A673 (cell line): ENCODE results near the gene SPATA1. TPM values are rescaled to one million over a fixed set of nuclear protein-coding genes. Genes with fewer than 3 reads are reported as not detected.
"Not testable (repeated sequence)": the region's sequence is repeated elsewhere in the genome, so short reads cannot be mapped to it uniquely, and the experiment has no call there.

Source experiments
- BruUV-seq: library from RNA; stranded (reverse); fragments of 400-500 nt; replicated peaks from 2 replicates; lab custom pipeline; 2021; lab: Mats Ljungman, UMichigan
- CTCF ChIA-PET: fragments of 300-600 bp; sonication (Branson Sonifier 250); formaldehyde crosslinking; loops from one replicate; lab custom pipeline; 2022; ENCODE audit warnings: antibody characterized with exemption; lab: Charles Lee
- POLR2A ChIA-PET: fragments of 300-600 bp; sonication (Branson Sonifier 250); formaldehyde crosslinking; loops from one replicate; lab custom pipeline; 2022; ENCODE audit warnings: antibody characterized with exemption; ENCODE audit not compliant: low non-redundant PET; lab: Charles Lee
- DNase-seq: peaks from one replicate; pipeline ENCODE4 v3.0.0-alpha.2; 2015; ENCODE audit warnings: low spot score
- H3K27ac ChIP-seq: fragments of 200-600 bp; sonication (generic); 2 replicates; pipeline ENCODE4 v1.5.1; 2016; ENCODE audit warnings: mixed run types, low read depth, mild to moderate bottlenecking, mixed read lengths, antibody characterized with exemption, low read length; ENCODE audit not compliant: poor library complexity, severe bottlenecking
- H3K27me3 ChIP-seq: fragments of 200-600 bp; sonication (generic); replicated peaks from 2 replicates; pipeline ENCODE4 v1.6.1; 2017; ENCODE audit warnings: mixed run types, low read depth, mild to moderate bottlenecking, mixed read lengths, antibody characterized with exemption, low read length; ENCODE audit not compliant: insufficient read depth, poor library complexity
- H3K36me3 ChIP-seq: fragments of 200-600 bp; sonication (generic); 2 replicates; pipeline ENCODE4 v1.6.1; 2016; ENCODE audit warnings: mixed run types, mild to moderate bottlenecking, mixed read lengths, antibody characterized with exemption, low read length; ENCODE audit not compliant: insufficient read depth, poor library complexity, severe bottlenecking
- H3K4me1 ChIP-seq: fragments of 200-600 bp; sonication (generic); 2 replicates; pipeline ENCODE4 v1.6.1; 2017; ENCODE audit warnings: mixed run types, mild to moderate bottlenecking, mixed read lengths, antibody characterized with exemption, low read length; ENCODE audit not compliant: insufficient read depth, poor library complexity, severe bottlenecking
- H3K4me3 ChIP-seq: fragments of 200-600 bp; sonication (generic); 2 replicates; pipeline ENCODE4 v1.5.1; 2016; ENCODE audit warnings: low read depth, mixed run types, mild to moderate bottlenecking, mixed read lengths, low read length; ENCODE audit not compliant: poor library complexity, severe bottlenecking
- H3K9me3 ChIP-seq: fragments of 200-600 bp; sonication (generic); 2 replicates; pipeline ENCODE4 v1.6.1; 2016; ENCODE audit warnings: mixed run types, low read depth, mild to moderate bottlenecking, mixed read lengths, antibody characterized with exemption, low read length; ENCODE audit not compliant: poor library complexity, severe bottlenecking
- EZH2 ChIP-seq: fragments of 200-600 bp; sonication (generic); IDR thresholded peaks from 2 replicates; pipeline ENCODE4 v1.6.1; 2017; ENCODE audit warnings: borderline replicate concordance, low read depth, mild to moderate bottlenecking, mixed read lengths, antibody characterized with exemption, low read length; ENCODE audit not compliant: poor library complexity, severe bottlenecking
- intact Hi-C: fragments of 100-400 bp; cut with micrococcal nuclease; formaldehyde crosslinking; loops from one replicate; pipeline ENCODE4 v1.10.0; 2022; ENCODE audit not compliant: unreplicated experiment
- total RNA-seq: library from RNA; stranded (reverse); gene quantifications from 2 replicates; pipeline ENCODE4 v1.2.3, GENCODE V29; 2021
- TF ChIP-seq, protein P1 (sequence below): fragments of 300-800, 200-600 bp; sonication (generic); conservative IDR thresholded peaks from 2 replicates; pipeline ENCODE4 v1.5.1; 2017; ENCODE audit warnings: low read depth, mild to moderate bottlenecking, antibody characterized with exemption, low read length, moderate library complexity, mixed read lengths

Gene SPATA1
- total RNA-seq, 1 experiment from 2014 or later, result 0.95 TPM

DNA sequence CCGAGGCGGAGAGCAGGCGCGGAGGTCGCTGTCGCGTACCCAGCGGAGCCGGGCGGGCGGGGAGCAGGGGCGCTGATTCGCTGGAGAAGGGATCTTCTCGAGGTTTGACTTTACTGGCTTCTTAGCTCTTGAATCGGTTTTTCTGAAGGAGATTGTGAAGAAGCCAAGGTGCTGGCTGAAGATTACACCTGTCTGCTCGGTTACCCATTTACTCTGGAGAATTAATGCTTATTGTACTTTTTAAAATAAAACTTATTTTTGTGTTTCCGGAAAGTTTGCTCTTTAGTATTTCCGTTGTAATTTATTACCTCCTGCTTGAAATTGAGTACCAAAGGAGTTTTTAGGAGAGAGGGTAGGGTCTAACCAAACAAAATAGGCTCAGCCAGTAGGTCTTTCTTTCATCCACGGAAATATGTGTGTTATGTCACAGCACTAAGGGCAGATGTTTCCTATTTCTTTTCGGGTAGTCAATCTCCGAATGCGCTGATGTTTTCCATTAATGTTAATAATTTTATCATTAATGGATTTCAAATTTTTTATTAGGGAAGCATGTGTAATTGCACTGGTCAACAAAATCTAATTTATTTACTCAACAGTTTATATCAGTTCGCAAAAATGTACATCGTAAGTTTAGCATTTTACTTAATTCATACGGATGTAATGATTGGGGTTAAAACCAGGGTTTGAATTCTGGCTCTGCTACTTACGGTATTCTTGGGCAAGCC is 705 bp downstream of the SPATA1 start:
- DNase-seq, result no peak
- ChIA-PET CTCF (no interaction called here), POLR2A (interaction anchor here (0.5 kb wide), 1 partner anchor 20 kb away, joined by 3 read pairs; no protein-coding TSS in a partner anchor)
- BruUV-seq, result TSS peak; percentile 59
- Histone ChIP-seq H3K36me3 (no peaks in the 10 kb centered on the region), H3K27me3 (no peaks in the 10 kb centered on the region), H3K27ac (peak overlapping the region; percentile 92), H3K4me3 (peak overlapping the region; percentile 80), H3K4me1 (peaks cover 18% of the 10 kb centered on the region), H3K9me3 (peaks cover 8% of the 10 kb centered on the region)
- no peak for TF ChIP-seq EZH2
- TF ChIP-seq, protein P1, sequence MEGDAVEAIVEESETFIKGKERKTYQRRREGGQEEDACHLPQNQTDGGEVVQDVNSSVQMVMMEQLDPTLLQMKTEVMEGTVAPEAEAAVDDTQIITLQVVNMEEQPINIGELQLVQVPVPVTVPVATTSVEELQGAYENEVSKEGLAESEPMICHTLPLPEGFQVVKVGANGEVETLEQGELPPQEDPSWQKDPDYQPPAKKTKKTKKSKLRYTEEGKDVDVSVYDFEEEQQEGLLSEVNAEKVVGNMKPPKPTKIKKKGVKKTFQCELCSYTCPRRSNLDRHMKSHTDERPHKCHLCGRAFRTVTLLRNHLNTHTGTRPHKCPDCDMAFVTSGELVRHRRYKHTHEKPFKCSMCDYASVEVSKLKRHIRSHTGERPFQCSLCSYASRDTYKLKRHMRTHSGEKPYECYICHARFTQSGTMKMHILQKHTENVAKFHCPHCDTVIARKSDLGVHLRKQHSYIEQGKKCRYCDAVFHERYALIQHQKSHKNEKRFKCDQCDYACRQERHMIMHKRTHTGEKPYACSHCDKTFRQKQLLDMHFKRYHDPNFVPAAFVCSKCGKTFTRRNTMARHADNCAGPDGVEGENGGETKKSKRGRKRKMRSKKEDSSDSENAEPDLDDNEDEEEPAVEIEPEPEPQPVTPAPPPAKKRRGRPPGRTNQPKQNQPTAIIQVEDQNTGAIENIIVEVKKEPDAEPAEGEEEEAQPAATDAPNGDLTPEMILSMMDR, result no peak
- intact Hi-C loops, result loop anchor here (2.0 kb wide), 1 partner anchor 114 kb away; no protein-coding TSS in a partner anchor

DNA sequence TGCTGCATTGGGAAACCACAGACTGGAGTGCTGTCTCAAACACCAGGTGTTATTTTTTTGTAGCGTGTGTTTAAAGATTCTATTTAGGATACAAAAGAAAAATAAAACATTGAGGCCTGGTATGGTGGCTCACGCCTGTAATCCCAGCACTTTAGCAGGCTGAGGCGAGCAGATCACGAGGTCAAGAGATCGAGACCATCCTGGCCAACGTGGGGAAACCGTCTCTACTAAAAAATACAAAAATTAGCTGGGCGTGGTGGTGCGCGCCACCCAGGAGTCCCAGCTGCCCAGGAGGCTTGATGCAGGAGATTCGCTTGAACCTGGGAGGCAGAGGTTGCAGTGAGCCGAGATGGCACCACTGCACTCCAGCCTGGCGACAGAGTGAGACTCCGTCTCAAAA is 1.7 kb downstream of the SPATA1 start:
- CTCF ChIA-PET, H3K27me3 ChIP-seq, H3K4me3 ChIP-seq, H3K27ac ChIP-seq, H3K9me3 ChIP-seq, BruUV-seq, H3K36me3 ChIP-seq, POLR2A ChIA-PET, DNase-seq: not testable (repeated sequence)
- intact Hi-C loops, result loop anchor here (2.0 kb wide), 1 partner anchor 113 kb away; no protein-coding TSS in a partner anchor
- peaks cover 16% of the 10 kb centered on the region for H3K4me1 ChIP-seq

DNA sequence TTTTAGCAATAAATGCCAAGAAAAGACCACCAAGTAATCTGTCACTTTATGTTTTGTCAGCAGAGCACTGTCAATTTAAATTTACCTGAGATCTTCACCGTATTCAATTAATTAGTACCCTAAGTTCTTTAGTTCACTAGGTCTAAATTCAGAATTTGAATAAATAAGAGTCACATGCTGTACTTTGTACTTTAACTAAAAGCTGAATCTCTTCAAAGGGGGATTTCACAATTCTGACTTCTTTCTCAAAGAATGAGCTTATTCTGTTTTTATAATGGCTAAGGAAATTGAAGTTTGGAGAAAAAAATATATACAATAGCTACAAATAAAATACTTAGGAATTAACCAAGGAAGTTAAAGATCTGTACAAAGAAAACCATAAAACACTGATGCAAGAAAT is 2.3 kb downstream of the SPATA1 start:
- ChIA-PET CTCF (no interaction called here), POLR2A (no interaction called here)
- no peak for TF ChIP-seq EZH2
- intact Hi-C loops, result no loop called here
- no TSS peak for BruUV-seq
- Histone ChIP-seq H3K4me1 (peaks cover 9% of the 10 kb centered on the region), H3K4me3 (no peak overlapping the region), H3K36me3 (no peaks in the 10 kb centered on the region), H3K27ac (no peak overlapping the region), H3K9me3 (peaks cover 8% of the 10 kb centered on the region), H3K27me3 (no peaks in the 10 kb centered on the region)
- DNase-seq, result no peak

DNA sequence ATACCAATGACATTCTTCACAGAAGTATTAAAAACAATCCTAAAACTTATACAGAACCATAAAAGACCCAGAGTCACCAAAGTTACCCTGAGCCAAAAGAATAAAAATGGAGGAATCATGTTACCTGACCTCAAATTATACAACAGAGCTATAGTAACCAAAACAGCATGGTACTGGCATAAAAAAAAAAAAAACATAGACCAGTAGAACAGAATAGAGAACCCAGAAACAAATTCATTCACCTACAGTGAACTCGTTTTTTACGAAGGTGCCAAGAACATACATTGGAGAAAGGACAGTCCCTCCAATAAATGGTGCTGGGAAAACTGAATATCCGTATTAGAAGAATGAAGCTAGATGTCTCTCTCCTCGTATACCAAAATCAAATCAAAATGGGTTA is 2.8 kb downstream of the SPATA1 start:
- Histone ChIP-seq H3K4me1 (peaks cover 5% of the 10 kb centered on the region), H3K4me3 (no peak overlapping the region), H3K27me3 (no peaks in the 10 kb centered on the region), H3K36me3 (no peaks in the 10 kb centered on the region), H3K27ac (no peak overlapping the region), H3K9me3 (peaks cover 8% of the 10 kb centered on the region)
- TF ChIP-seq, protein P1, result no peak
- no peak for TF ChIP-seq EZH2
- intact Hi-C loops, result no loop called here
- ChIA-PET CTCF (no interaction called here), POLR2A (no interaction called here)
- DNase-seq, result no peak
- no TSS peak for BruUV-seq
